Ishikawa (cell line): ENCODE results near the gene PEX11G.

Experiments used
- CEBPB ChIP-seq: IDR thresholded peaks from 2 replicates; pipeline ENCODE4 v1.6.1; 2012
- CREB1 ChIP-seq: IDR thresholded peaks from 2 replicates; pipeline ENCODE4 v1.6.1; 2012; ENCODE audit warnings: low read depth
- EGR1 ChIP-seq: IDR thresholded peaks from 2 replicates; pipeline ENCODE4 v1.6.1; 2012
- EP300 ChIP-seq: IDR thresholded peaks from 2 replicates; pipeline ENCODE4 v1.6.1; 2012; ENCODE audit warnings: borderline replicate concordance
- FOXM1 ChIP-seq: IDR thresholded peaks from 2 replicates; pipeline ENCODE4 v1.6.1; 2012; ENCODE audit warnings: low read depth, borderline replicate concordance
- NFIC ChIP-seq: IDR thresholded peaks from 2 replicates; pipeline ENCODE4 v1.6.1; 2012
- RAD21 ChIP-seq: IDR thresholded peaks from 2 replicates; pipeline ENCODE4 v1.6.1; 2012; ENCODE audit warnings: low read depth
- REST ChIP-seq: IDR thresholded peaks from 2 replicates; pipeline ENCODE4 v1.6.1; 2012; ENCODE audit warnings: low read depth, mild to moderate bottlenecking
- TAF1 ChIP-seq: IDR thresholded peaks from 2 replicates; pipeline ENCODE4 v1.6.1; 2012; ENCODE audit warnings: low read depth, mild to moderate bottlenecking
- TCF12 ChIP-seq: IDR thresholded peaks from 2 replicates; pipeline ENCODE4 v1.6.1; 2012; ENCODE audit warnings: low read depth
- TEAD4 ChIP-seq: IDR thresholded peaks from 2 replicates; pipeline ENCODE4 v1.6.1; 2012
- USF1 ChIP-seq: IDR thresholded peaks from 2 replicates; pipeline ENCODE4 v1.6.1; 2012
- YY1 ChIP-seq: IDR thresholded peaks from 2 replicates; pipeline ENCODE4 v1.6.1; 2012; ENCODE audit warnings: low read depth
- ZBTB7A ChIP-seq: IDR thresholded peaks from 2 replicates; pipeline ENCODE4 v1.6.1; 2012; ENCODE audit warnings: low read depth
- TF ChIP-seq, protein P1 (sequence below): IDR thresholded peaks from 2 replicates; pipeline ENCODE4 v1.6.1; 2012

Gene PEX11G

DNA sequence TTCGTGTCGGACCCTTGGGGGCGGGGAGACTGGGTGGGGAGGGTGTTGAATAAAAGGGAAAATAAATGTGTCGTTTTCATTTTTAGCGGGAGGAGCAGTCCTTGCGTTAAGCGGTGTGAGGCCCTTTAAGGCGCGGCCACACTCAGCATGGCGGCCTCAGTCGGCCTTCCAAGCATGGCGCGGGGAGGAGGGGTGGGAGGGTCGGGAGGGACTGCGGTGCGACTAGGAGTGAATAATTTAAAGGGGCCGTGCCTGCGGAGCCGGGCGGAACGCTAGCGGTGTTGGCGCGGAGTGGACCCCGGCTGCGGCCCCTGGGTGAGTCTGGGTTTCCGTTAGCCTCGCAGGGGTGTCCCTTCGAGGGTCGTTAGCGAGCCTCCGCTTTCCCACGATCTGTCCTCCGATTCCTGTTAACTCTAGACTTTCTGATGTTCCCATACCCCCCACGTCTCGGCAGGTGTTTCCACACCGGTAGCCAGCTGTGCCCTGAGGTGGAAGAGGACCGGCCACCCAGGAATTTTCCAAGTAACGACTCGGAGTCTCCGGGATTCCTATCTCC is 45.2 kb upstream of the PEX11G start:
- TF ChIP-seq EGR1 (peak; percentile 88), EP300 (no peak), CEBPB (0 out of 2 replicates have a peak, but pooled peaks have one; percentile 1), ZBTB7A (0 out of 2 replicates have a peak, but pooled peaks have one; percentile 63), TAF1 (no peak), FOXM1 (no peak), TCF12 (no peak), YY1 (peak; percentile 99), USF1 (0 out of 2 replicates have a peak, but pooled peaks have one; percentile 16), TEAD4 (no peak)
- TF ChIP-seq, protein P1, sequence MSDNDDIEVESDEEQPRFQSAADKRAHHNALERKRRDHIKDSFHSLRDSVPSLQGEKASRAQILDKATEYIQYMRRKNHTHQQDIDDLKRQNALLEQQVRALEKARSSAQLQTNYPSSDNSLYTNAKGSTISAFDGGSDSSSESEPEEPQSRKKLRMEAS = peak; percentile 81

- TF ChIP-seq ZBTB7A = 0 out of 2 replicates have a peak, but pooled peaks have one; percentile 38
- no peak for TF ChIP-seq CEBPB
These were observed 44.5 kb upstream of the PEX11G start for GRCh38 chr19:7533281-7533885.

GRCh38 chr19:7529610-7530490 is 41.0 kb upstream of the PEX11G start:
- TF ChIP-seq YY1 = no peak
- TF ChIP-seq ZBTB7A = no peak
- TF ChIP-seq CEBPB = no peak
- no peak for TF ChIP-seq TEAD4
- no peak for TF ChIP-seq EGR1
- TF ChIP-seq USF1 = no peak
- no peak for TF ChIP-seq NFIC
- no peak for TF ChIP-seq EP300
- no peak for TF ChIP-seq FOXM1
- no peak for TF ChIP-seq CREB1
- no peak for TF ChIP-seq TCF12
- no peak for TF ChIP-seq TAF1
- no peak for TF ChIP-seq RAD21

DNA sequence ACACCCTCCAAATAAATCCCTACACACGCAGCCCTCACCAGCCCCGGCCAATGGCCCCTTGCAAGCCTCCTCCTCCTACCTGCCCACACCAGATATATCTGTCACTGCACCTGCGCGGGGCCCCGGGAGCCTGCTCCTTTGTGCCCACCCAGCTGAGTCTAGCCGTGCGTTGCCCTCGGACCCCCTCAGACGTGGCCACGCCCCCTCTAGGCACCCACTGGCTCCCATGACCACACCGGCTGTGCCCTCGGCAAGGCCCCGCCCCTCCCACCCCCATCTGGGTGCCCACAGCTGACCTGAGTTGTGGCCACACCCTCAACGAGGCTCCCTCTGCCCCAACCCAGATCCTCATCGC is 40.4 kb upstream of the PEX11G start:
- TF ChIP-seq CEBPB (no peak), NFIC (no peak), ZBTB7A (no peak), CREB1 (no peak), EP300 (no peak), TAF1 (no peak), RAD21 (no peak), FOXM1 (no peak), TEAD4 (no peak), USF1 (no peak)
- TF ChIP-seq, protein P1 = no peak

GRCh38 chr19:7528522-7529245 is 39.8 kb upstream of the PEX11G start:
- TF ChIP-seq NFIC (no peak), ZBTB7A (no peak), TCF12 (no peak)

GRCh38 chr19:7528192-7528519 is 39.3 kb upstream of the PEX11G start:
- TF ChIP-seq YY1 (no peak), CEBPB (no peak), RAD21 (no peak), NFIC (no peak)

GRCh38 chr19:7527516-7528191 is 38.8 kb upstream of the PEX11G start:
- TF ChIP-seq CEBPB (no peak), REST (no peak), USF1 (no peak), TCF12 (no peak), NFIC (no peak), EP300 (no peak), YY1 (no peak), EGR1 (no peak), TAF1 (no peak), ZBTB7A (no peak), TEAD4 (no peak), FOXM1 (no peak)
- TF ChIP-seq, protein P1 = no peak
